ENCODE data around the gene NT5C2. TPM values are rescaled to one million over a fixed set of nuclear protein-coding genes. Genes with fewer than 3 reads are reported as not detected.

Gene NT5C2
- polyA plus RNA-seq, 1 of the 3 experiments (the other 2 are of a cell fraction) = 29.6 TPM

DNA sequence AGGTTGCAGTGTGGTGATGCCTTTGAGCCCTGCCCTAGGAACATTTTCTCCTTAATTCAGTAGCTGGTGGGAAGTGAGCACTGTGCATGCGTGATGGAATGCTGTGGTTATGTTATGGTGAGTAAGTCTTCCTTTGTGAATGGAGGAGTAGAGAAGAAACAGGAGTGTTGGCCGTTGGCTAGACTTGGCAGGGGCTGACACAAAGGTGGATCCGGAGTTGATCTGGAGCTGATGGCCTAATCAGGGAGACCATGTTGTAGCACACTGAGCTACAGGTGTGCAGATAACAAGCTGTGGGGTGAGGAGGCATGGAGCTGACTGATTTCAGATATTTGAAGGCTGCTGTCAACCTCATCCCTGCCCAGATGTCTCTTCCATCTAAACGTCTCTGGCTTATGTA, 152.7 kb downstream of the NT5C2 start:
- H3K36me3 ChIP-seq (replicated peaks in 1 of 2; ENCODE audit: control insufficient read depth in 1 of 2, insufficient read depth in 2 of 2, low read length in 1 of 2) = no peaks in the 10 kb centered on the region
- no peak overlapping the region for H3K9ac ChIP-seq
- no peaks in the 10 kb centered on the region for H3K9me2 ChIP-seq
- H3K9me3 ChIP-seq = no peaks in the 10 kb centered on the region
- H3K4me2 ChIP-seq = no peak overlapping the region
- H3K79me2 ChIP-seq (ENCODE audit: insufficient read depth) = no peaks in the 10 kb centered on the region
- H3K4me1 ChIP-seq (ENCODE audit: control insufficient read depth in 1 of 2, insufficient read depth in 2 of 2, low read depth in 1 of 2, low read length in 1 of 2) = no peaks in the 10 kb centered on the region
- H3K4me3 ChIP-seq (ENCODE audit: low read depth in 2 of 2, low read length in 1 of 2) = no peak overlapping the region
- H3K27me3 ChIP-seq (ENCODE audit: insufficient read depth) = no peaks in the 10 kb centered on the region
- 79% methylated on average over 4 of the region's 4 CpGs for WGBS (ENCODE audit: low lambda C conversion rate)
- DNase-seq = no peak
- CTCF ChIA-PET = interaction anchor here (0.8 to 1.6 kb wide), 6 partner anchors 12 to 205 kb away, joined by 3 to 5 read pairs (median 4); no protein-coding TSS in a partner anchor
- H3K27ac ChIP-seq (ENCODE audit: low read depth in 2 of 2, low read length in 1 of 2) = no peak overlapping the region
- POLR2A ChIA-PET = no interaction called here
- H4K20me1 ChIP-seq (ENCODE audit: insufficient read depth) = no peaks in the 10 kb centered on the region
- TF ChIP-seq YY1 (IDR thresholded peaks at IDR 0.05; ENCODE audit: low read depth) (no peak), FOXM1 (IDR thresholded peaks at IDR 0.05; ENCODE audit: low read depth) (no peak), NRF1 (IDR thresholded peaks at IDR 0.05; ENCODE audit: low read depth, low read length) (no peak), SMC3 (IDR thresholded peaks at IDR 0.05; ENCODE audit: low read depth, low read length) (no peak), RXRA (IDR thresholded peaks at IDR 0.05; ENCODE audit: borderline replicate concordance, low read depth) (no peak), SIN3A (IDR thresholded peaks at IDR 0.05; ENCODE audit: borderline replicate concordance, low read depth, low read length) (no peak), CHD2 (IDR thresholded peaks at IDR 0.05; ENCODE audit: low read length, partially characterized antibody) (no peak), GABPA (IDR thresholded peaks at IDR 0.05; ENCODE audit: low read depth) (no peak), RFX5 (IDR thresholded peaks at IDR 0.05; ENCODE audit: low read length) (no peak), ELF1 (IDR thresholded peaks at IDR 0.05) (no peak), MEF2A (IDR thresholded peaks at IDR 0.05; ENCODE audit: borderline replicate concordance, low read depth) (no peak), JUND (IDR thresholded peaks at IDR 0.05) (no peak), EZH2phosphoT487 (IDR thresholded peaks at IDR 0.05; ENCODE audit: borderline replicate concordance, low read depth) (no peak), FOXJ3 (CRISPR knock-in tag; IDR thresholded peaks at IDR 0.05) (no peak), MXI1 (IDR thresholded peaks at IDR 0.05; ENCODE audit: low read depth, low read length) (no peak), NFIC (IDR thresholded peaks at IDR 0.05; ENCODE audit: borderline replicate concordance) (no peak)
- TF ChIP-seq, protein P1, sequence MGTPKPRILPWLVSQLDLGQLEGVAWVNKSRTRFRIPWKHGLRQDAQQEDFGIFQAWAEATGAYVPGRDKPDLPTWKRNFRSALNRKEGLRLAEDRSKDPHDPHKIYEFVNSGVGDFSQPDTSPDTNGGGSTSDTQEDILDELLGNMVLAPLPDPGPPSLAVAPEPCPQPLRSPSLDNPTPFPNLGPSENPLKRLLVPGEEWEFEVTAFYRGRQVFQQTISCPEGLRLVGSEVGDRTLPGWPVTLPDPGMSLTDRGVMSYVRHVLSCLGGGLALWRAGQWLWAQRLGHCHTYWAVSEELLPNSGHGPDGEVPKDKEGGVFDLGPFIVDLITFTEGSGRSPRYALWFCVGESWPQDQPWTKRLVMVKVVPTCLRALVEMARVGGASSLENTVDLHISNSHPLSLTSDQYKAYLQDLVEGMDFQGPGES (IDR thresholded peaks at IDR 0.05; ENCODE audit: low read depth, low read length) = no peak
- TF ChIP-seq, protein P2, sequence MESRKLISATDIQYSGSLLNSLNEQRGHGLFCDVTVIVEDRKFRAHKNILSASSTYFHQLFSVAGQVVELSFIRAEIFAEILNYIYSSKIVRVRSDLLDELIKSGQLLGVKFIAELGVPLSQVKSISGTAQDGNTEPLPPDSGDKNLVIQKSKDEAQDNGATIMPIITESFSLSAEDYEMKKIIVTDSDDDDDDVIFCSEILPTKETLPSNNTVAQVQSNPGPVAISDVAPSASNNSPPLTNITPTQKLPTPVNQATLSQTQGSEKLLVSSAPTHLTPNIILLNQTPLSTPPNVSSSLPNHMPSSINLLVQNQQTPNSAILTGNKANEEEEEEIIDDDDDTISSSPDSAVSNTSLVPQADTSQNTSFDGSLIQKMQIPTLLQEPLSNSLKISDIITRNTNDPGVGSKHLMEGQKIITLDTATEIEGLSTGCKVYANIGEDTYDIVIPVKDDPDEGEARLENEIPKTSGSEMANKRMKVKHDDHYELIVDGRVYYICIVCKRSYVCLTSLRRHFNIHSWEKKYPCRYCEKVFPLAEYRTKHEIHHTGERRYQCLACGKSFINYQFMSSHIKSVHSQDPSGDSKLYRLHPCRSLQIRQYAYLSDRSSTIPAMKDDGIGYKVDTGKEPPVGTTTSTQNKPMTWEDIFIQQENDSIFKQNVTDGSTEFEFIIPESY (IDR thresholded peaks at IDR 0.05; ENCODE audit: borderline replicate concordance, low read depth) = no peak
- TF ChIP-seq, protein P3, sequence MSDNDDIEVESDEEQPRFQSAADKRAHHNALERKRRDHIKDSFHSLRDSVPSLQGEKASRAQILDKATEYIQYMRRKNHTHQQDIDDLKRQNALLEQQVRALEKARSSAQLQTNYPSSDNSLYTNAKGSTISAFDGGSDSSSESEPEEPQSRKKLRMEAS (IDR thresholded peaks at IDR 0.05; ENCODE audit: low read depth) = no peak
- no peak overlapping the region for H2AFZ ChIP-seq (ENCODE audit: low read depth)
- H3F3A ChIP-seq (replicated peaks; ENCODE audit: insufficient read depth) = no peaks in the 10 kb centered on the region

Data from SK-N-SH (cell line).